GM21367 (cell line): ENCODE results near the gene VPS13D.
"Not testable (repeated sequence)": the region's sequence is repeated elsewhere in the genome, so short reads cannot be mapped to it uniquely, and the experiment has no call there.

ENCODE experiments used
- ATAC-seq: cut with Tn5 transposase; IDR thresholded peaks from one replicate; pipeline ENCODE4 v1.9.1; 2021; ENCODE audit not compliant: unreplicated experiment

The VPS13D gene

DNA sequence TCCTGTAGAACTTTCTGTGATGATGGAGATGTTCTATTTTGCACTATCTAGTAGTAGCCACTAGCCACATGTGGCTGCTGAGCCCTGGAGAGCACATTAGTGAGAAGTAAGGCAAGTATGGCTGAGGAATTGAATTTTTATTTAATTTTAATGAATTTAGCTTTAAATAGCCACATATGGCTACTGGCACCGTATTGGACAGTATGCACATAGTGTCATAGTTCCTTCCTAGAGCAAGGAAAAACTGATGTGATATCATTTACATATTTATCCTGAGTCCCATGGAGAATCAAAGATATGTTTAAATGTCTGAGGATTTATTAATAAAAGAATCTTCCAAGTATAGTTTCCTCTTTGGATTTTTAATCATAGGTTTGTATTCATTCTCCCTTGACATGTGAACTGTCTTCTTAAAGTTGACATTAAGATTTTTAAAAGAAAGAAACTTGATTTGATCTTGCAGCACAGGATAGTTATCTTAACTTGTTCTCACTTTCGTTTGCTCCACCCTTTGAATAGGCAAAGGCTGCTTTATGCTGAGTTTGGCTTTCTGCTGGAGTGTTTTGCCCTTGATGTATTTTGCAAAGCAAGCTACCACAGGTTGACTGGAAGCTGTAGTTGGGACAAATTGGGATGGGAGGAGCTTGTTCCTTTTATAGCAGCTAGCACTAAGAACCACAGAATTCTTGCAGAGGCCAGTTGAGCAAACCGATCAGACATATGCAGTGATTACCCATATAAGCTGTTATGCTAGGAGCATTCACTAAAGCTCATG is 129.7 kb downstream of the VPS13D start:
- no peak for ATAC-seq

DNA sequence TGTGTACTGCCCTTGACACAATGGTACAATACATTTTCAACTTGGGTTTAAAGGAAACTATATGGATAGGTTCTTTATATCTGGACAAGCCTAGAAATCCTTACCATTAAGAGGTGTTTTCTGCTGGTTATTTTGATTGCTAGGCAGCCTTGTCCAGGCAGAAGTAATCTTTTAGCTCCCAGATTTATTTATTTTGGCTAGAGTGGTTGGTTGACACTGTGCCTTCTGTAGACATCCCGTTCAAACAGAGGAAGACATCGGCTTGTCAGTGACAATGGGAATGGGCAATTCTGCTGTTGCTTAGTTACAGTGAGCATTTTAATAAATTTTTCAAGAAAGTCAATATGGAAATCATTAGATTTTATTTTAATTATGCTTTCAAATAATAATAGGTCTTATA is 138.8 kb downstream of the VPS13D start:
- ATAC-seq: no peak

DNA sequence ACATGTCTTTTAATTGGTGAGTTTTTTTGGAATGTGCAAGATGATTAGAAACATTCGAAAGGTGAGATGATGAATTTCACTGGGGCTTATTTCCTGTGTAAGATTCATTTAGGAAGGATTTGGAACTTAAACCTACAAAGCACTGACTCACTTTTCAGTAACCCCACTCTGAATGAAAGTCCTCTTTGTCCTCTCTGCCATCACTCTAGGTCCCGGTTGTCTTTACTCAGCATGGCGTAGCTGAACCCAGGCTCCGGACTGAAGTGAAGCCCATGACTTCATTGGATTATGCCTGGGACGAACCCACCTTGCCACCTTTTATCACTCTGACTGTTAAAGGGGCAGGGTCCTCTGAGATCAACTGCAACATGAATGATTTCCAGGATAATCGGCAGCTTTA is 139.4 kb downstream of the VPS13D start:
- ATAC-seq: no peak

DNA sequence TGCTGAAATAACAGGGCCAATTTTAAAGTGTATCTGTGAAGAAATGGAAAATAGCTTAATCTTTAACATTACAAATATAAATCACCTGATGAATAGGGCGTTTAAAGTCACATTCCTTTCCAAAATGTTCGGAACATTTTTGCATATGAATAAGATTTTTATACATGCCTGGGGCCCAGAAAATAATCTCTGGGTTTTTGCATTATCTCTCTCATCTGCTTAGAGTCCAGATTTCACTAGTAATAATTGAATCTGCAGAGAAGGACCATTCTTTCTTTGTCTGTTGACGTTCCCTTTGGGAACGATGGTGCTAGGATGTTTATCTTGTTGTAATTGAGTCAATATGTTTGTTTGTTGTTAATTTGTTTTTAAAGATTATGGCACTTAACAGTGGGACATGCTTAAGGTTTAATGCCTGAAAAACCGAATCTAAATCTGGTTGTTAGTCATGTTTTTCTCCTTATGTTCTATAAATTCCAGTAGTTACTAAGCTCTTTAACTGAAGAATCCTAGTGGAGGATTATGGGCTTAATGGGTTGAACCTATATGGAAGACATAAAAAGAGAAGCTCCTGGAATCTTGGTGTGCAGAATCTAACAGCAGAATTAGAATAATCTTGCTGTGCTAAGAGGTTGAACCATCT is 140.6 kb downstream of the VPS13D start:
- ATAC-seq: no peak

DNA sequence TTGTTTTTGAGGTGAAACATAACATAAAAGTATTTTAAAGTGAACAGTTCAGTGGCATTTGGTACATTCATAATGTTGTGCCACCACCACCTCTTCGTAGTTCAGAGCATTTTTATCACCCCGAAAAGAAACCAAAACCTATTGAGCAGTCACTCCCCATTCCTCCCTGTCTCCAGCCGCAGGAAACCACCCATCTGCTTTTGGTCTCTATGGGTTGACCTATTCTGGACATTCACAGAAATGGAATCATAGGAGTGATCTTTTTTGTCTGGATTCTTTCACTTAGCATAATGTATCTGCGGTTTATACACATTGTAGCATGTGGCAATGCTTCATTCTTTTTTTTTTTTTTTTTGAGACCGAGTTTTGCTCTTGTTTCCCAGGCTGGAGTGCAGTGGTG is 141.2 kb downstream of the VPS13D start:
- ATAC-seq: no peak

DNA sequence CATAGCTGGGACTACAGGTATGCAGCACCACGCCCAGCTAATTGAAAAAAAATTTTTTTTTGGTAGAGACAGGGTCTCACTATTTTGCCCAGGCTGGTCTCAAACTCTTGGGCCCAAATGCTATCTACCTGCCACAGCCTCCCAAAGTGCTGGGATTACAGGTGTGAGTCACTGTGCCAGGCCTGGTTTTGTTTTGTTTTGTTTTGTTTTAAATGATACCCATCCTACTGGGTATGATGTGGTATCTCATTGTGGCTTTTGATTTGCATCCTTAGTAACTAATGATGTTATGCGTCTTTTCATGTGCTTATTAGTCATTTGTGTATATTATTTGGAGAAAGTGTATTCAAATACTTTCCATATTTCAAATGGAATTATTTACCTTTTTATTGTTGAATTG is 142.3 kb downstream of the VPS13D start:
- no peak for ATAC-seq

DNA sequence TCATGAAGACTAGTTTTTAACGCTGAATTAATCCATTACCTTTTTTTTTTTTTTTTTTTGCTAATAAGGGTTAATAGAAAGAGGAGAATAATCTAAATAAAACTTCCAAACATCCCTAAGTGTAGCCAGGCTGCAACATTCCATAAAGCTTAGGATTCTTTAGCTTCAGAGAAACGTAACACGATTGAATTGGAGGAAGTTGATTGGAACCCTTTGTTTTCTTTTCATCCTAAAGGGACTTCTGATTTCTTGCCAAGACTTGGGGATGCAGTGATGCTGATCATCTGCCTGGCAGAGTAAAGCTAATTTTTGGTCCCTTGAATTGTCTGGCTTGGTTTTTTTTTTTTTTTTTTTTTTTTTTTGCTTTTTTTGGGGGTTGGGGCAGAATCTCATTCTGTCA is 142.9 kb downstream of the VPS13D start:
- ATAC-seq: no peak

DNA sequence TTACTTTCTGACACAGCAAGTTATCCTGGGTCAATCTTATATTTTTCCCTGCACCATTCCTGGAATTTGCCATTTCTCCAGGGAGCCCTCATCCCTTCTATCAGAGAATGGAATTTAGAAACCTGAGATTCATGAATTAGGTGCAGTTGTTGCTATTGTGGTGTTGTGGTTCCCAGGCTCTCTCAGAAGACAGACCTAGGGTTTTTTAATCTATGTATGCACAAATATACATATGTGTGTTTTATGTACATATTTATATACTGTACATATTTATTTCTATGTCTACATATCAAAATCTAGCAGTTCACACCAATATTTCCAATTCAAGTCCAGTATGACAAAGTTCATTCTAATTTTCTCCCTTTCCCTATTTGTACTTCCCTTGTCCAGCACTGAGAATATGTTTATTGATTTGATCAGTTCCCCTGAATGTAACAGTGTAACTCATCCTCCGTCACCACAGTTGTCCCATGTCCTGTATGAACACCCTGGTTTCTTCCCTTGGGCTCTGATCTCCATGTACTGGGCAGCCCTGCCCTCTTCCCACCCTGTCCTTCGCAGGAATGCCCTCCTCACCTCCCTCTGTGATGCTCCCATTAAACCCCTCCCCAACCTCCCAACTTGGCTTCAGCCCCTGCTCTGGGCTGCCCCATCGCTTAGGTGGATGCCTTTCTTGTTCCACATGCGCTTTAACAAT is 145.5 kb downstream of the VPS13D start:
- no peak for ATAC-seq

DNA sequence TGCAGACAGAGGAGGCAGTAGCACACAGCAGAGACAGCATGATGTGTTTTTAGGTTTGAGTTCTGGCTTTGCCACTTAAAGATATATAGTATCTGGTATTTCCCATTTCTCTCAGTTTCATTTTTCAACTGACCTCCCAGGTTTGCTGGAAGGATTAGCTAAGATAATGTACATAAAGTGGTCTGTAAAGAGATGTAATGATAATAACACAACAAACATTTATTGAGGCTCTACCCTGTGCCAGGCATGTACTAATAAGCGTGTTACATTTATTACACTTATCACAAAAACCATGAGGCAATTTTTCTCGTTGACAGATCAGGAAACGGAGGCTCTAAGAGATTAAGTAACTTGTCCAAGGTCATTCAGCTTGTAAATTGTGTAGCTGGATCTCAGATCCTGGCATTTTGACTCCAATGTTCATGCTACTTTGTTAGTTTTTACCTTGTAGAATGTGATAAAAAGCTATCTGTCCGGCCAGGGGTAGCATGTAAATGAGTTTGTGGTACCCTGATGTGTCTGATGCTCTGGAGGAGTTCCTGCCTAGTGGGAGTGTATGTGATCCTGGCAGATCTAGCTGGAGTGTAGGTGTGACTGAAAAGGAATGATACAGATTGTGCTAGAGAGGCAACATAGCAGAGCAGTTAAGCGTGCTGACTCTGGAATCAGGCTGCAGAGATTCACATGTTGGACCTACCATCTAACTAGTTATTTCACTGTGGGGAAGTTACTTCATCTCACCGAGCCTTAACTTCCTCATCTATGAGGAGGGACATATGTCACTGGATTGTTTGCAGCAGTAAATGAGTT is 146.6 kb downstream of the VPS13D start:
- no peak for ATAC-seq

DNA sequence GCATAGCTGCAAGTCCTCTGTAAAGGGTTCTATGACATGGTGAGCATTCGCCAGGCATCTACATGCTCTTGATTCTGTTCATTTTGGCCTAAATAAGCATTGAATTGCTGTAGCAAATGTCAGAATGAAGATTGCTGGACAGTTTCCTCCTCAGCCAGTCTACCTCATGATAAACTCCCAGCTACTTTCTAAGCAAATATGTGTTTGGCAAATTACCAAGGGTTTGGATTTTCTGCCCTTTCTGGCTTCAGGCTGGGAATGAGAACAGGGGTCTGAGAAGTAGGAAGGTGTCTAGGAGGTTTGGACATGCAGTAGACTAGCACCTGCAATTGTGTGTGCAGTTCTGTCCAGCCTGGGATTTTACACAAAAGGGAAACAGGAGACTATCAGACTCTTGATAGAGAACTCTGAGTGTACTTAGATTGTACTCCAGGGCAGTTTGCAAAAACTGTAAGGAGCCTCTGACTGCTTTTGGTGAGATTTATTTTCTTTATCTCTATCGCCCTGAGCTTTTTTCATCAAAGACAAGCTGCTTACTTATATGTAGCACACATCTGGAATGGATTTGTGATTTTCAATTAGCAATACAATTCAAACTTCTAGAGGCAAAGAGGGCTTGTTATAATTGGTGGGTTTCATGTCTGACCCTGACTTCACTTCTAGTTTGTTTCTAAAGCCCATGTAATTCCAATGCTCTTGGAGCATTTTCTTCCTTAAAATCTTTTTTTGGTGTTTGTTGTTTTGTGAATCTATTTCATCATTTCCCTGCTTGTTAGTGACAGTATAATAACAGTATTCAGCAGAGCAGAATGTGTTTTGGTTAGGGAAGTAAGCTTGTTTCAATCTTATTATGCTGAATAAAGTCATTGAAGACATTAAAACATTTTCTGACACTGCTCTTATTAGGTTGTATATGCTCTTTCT is 150.8 kb downstream of the VPS13D start:
- ATAC-seq: no peak

DNA sequence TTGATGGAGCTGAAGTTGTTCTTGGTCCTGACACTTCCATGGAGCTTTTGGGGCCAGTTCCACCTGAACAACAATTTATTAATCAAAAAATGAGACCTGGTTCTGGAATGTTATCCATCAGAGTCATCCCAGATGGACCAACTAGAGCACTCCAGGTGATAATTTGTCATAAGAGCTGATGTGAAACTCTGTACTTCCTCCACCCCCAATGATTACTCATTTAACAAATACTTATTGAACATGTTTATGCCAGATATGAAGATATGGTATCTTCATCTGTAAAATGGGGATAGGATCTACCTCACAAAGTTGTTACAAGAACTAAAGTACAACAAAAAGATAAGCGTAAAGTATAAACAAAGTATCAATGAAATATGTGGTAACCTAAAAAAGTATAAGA is 153.2 kb downstream of the VPS13D start:
- no peak for ATAC-seq

DNA sequence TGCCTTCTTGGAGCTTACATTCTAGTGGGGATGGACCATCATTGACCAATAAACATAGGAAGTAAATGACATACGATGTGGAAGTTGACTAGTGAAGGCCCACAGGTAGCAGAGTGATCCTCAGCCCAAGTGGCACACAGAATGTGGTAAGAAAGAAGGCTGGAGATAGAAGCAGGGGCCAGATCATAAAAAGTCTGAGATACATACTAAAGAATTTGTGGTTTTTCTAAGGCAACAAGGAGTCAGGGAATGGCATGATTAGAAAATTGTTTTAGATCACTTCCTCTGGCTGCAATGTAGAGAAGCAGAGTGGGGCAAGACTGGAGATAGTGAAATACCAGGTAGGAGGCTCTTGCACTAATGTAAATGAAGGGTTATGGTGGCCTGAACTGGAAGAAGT is 154.0 kb downstream of the VPS13D start:
- ATAC-seq: no peak

DNA sequence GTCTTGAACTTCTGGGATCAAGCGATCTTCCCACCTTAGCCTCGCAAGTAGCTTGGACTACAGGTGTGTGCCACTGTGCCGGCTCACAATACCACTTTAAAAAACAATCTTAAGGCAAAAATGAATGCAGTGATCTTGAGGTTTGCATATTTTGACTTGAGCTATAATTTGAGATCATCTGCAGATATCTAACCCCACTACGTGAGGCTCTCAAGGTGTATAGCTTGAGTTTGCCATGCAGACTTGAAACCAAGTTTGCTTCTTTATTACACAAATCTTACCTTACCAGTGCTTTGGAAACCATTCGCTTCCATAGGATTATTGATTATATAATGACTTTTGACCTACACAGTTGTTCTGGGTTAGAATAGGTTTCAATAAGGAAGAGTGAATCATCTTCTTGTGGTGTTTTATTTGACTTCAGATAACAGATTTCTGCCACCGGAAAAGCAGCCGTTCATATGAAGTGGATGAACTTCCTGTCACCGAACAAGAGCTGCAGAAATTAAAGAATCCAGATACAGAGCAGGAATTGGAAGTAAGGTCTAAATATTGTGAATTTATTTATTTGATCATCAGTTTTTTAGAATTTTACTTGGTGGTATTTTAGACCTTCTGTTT is 155.1 kb downstream of the VPS13D start:
- no peak for ATAC-seq

DNA sequence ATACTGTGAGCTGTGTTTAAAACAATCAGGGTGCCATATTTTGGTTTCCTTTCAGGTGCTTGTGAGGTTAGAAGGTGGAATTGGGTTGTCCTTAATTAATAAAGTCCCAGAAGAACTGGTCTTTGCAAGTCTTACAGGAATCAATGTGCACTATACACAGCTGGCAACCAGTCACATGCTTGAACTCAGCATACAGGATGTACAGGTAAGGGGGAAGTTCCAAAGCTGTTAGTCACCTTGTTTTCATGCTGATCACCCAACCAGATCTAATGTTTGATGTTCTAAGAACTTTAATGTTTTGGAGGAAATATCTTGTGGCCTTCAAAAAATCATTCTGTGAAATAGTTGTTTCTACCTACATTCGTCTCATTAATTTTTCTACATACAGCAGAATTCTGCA is 156.3 kb downstream of the VPS13D start:
- no peak for ATAC-seq

DNA sequence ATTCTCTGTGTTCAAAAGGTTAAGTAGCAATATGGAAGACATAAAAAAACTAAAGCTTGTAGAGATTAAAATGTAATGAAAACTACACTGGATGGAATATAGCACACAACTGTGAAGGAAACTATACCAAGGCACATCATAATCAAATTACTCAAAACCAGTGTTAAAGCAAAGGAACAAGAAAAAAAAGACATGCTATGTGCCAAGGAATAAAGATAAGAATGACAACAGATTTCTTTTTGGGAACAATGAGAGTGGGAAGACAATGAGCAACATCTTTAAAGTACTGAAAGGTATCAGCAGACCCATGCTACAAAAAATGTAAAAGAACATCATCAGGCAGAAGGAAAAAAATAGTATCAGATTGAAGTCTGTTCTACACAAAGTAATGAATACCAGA is 157.8 kb downstream of the VPS13D start:
- ATAC-seq: no peak

DNA sequence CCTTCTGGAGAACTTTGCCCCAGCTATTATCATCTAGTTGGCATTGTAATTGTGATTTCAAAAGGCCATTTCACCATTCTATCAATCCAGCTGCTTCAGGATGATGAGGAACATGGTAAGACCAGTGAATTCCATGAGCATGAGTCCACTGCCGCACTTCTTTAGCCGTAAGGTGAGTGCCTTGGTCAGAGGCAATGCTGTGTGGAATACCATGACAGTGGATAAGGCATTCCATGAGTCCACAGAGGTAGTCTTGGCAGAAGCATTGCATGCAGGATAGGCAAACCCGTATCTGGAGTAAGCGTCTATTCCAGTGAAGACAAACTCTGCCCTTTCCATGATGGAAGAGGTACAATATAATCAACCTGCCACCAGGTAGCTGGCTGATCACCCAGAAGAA is 160.5 kb downstream of the VPS13D start:
- not testable (repeated sequence) for ATAC-seq

DNA sequence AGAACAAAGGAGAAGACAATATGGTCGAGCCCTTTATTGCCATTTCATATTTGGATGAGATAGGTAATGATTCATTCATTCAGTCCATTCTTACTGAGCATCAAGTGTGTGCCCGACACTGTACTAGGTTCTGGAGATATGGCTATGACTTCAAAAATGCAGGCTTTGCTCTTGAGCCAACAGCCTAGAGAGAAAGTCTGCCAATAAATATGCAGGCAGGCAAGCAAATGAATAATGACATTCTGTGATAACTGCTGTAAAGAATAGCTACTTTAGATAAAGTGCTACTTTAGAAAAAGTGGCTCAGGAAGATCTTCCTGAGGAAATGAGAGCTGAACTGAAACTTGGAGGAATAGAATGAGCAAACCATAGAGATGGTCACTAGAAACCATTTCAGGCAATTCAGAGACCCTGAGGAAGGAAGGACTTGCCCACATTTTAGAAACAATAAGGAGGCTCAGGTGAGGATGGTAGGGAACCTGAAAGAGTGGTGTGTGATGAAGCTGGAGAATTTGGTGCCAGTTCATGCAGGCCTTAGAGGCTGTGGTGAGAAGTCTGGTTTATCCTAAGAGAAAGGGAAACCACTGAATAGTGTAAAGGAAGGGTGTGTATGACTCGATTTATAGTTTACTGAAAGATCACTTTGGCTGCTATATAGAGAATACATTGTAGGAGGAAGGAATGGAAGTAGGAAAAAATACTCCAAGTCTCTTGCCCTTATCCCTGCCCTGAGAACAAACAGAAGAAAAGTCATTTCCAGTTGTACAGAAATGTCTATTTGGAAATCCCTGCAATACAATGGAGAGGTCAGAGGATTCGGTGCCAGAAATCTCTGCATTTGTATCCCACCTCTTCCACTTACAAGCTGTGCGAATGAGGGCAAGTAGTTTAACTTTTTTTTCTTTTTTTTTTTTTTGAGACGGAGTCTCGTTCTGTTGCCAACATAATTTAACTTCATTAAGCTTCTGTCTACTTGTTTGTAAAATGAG is 167.9 kb downstream of the VPS13D start:
- no peak for ATAC-seq

DNA sequence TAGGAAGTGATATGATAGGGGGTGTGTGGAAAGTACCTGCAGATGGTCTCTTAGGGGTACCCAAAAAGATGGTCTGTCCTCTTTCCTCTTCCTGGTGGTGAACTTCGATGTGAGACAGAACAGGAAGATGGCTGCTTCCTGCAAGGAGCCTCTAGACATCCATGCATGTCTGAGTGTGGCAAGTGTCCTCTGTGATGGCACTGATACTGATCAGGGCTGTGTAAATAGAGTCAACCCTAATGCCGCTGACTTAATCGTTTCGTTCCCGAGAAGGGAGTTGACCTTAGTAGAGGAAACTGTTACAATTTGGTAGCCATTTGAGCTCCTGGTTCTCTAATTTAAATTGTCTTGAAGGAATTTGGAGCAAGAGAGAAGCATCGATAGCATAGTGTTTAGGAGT is 168.6 kb downstream of the VPS13D start:
- no peak for ATAC-seq
